Natural killer cell (primary cell): Measurements from ENCODE around the gene CRYZL1. TPM values are rescaled to one million over a fixed set of nuclear protein-coding genes. Genes with fewer than 3 reads are reported as not detected.

Source experiments
- ATAC-seq, 3 donors: fragments of 150-1000 bp in 2 of 3; fragments of 200-7000 bp in 1 of 3; cut with Tn5 transposase; 1 replicate in 1 of 3; 2 replicates in 2 of 3; pipeline ENCODE4 v1.10.0; 2021; ENCODE audit warnings: mild to moderate bottlenecking in 2 of 3, moderate library complexity in 2 of 3
- DNase-seq, 2 donors: peaks; one replicate each; pipeline versions ENCODE4 v3.0.0 to v3.0.0-alpha.2; 2013 to 2021; ENCODE audit warnings: mixed read lengths in 1 of 2
- H3K27ac ChIP-seq: one replicate; pipeline ENCODE4 v1.5.1; 2013; ENCODE audit warnings: mild to moderate bottlenecking, low read length
- H3K27me3 ChIP-seq: one replicate; pipeline ENCODE4 v1.6.1; 2013; ENCODE audit warnings: low read length; ENCODE audit not compliant: control insufficient read depth, insufficient read depth
- H3K36me3 ChIP-seq: one replicate; pipeline ENCODE4 v1.6.1; 2013; ENCODE audit warnings: low read length; ENCODE audit not compliant: control insufficient read depth, insufficient read depth
- H3K4me1 ChIP-seq: one replicate; pipeline ENCODE4 v1.6.1; 2013; ENCODE audit warnings: low read length; ENCODE audit not compliant: control insufficient read depth, insufficient read depth
- H3K4me3 ChIP-seq: one replicate; pipeline ENCODE4 v1.5.1; 2013; ENCODE audit warnings: low read length
- H3K9me3 ChIP-seq: one replicate; pipeline ENCODE4 v1.6.1; 2013; ENCODE audit warnings: low read length; ENCODE audit not compliant: control insufficient read depth, insufficient read depth
- H3K27ac Mint-ChIP-seq, 2 donors: one replicate each; pipeline ENCODE4 v1.8.0; 2022; ENCODE audit warnings: mild to moderate bottlenecking in 2 of 2, mixed read lengths in 2 of 2, moderate library complexity in 1 of 2
- H3K27me3 Mint-ChIP-seq, 2 donors: one replicate each; pipeline ENCODE4 v1.8.0; 2022; ENCODE audit warnings: low read depth in 2 of 2, mixed read lengths in 2 of 2
- H3K36me3 Mint-ChIP-seq: one replicate; pipeline ENCODE4 v1.8.0; 2022; ENCODE audit warnings: mixed read lengths
- H3K4me1 Mint-ChIP-seq, 2 donors: one replicate each; pipeline ENCODE4 v1.8.0; 2022; ENCODE audit warnings: mixed read lengths in 2 of 2
- H3K4me3 Mint-ChIP-seq: one replicate; pipeline ENCODE4 v1.8.0; 2022; ENCODE audit warnings: mild to moderate bottlenecking, moderate library complexity, mixed read lengths
- H3K9me3 Mint-ChIP-seq, 2 donors: one replicate each; pipeline ENCODE4 v1.8.0; 2022; ENCODE audit warnings: mixed read lengths in 2 of 2
- WGBS: methylation state at CpG from one replicate; pipeline ENCODE4 v1.1.7; 2013; ENCODE audit warnings: missing lambda C conversion rate; ENCODE audit not compliant: insufficient coverage; 5-methylcytosine and 5-hydroxymethylcytosine counted together
- intact Hi-C: fragments of 100-400 bp; cut with micrococcal nuclease; formaldehyde crosslinking; loops from one replicate; pipeline ENCODE4 v1.14.2; 2022
- total RNA-seq, 4 donors: library from RNA; stranded (reverse); fragments of 120-200 nt in 1 of 4; gene quantifications; one replicate each; pipeline versions ENCODE4 v1.2.3 to v1.2.4, GENCODE V29; 2013 to 2022
- TF ChIP-seq, protein P1 (sequence below): fragments of 200-600 bp; IDR thresholded peaks from one replicate; pipeline ENCODE4 v1.8.0; 2022; ENCODE audit warnings: antibody characterized with exemption

The CRYZL1 gene
- total RNA-seq, 3 donors from 2014 or later (not counting 1 experiment from before 2014, with no cell fraction given), result 25.8 to 32.8 (median 30.0) TPM

DNA sequence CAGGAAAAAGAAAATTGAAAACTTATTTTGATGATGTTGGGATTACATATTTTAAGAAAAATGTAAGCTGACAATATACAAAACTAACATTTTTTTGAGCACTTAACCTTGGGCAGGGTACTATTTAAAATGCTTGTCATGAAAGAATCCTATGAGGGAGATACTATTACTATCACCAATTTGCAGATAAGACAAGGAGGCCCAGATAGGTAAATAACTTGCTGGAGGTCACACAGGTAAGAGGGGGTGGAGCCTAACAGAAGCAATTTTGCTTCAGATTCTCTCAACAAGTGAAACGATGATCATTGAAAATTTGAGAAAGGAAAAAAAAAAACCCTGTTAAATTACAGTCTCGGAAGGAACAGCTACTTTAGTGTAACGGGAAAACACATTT, 100.8 kb downstream of the CRYZL1 start:
- WGBS, result 60% methylated on average over 1 of the region's 3 CpGs
- peaks cover 6% of the 10 kb centered on the region for H3K4me1 ChIP-seq

DNA sequence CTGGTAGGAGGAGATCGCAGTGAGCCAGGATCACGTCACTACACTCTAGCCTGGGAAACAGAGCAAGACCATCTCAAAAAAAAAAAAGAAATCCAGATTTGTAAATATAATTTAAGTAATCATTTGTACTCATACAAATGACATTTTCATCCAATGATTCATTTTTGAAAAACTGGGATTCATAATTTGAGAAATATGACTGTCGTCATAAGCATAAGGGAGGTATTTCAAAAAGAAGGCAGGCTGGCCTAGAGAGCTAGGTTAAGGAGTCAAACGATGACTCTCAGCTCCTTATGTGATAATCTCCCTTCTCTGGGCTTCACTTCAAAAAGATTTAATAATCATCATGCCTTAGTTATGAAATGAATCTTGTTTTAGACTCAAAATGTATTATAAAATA, 101.9 kb downstream of the CRYZL1 start:
- ATAC-seq, result no peak
- peak overlapping the region in 1 of 2 donors; percentile 100 for H3K27ac Mint-ChIP-seq
- H3K9me3 ChIP-seq, result no peaks in the 10 kb centered on the region
- H3K4me1 Mint-ChIP-seq, result peaks cover 41% of the 10 kb centered on the region in 2 donors
- TF ChIP-seq, protein P1, sequence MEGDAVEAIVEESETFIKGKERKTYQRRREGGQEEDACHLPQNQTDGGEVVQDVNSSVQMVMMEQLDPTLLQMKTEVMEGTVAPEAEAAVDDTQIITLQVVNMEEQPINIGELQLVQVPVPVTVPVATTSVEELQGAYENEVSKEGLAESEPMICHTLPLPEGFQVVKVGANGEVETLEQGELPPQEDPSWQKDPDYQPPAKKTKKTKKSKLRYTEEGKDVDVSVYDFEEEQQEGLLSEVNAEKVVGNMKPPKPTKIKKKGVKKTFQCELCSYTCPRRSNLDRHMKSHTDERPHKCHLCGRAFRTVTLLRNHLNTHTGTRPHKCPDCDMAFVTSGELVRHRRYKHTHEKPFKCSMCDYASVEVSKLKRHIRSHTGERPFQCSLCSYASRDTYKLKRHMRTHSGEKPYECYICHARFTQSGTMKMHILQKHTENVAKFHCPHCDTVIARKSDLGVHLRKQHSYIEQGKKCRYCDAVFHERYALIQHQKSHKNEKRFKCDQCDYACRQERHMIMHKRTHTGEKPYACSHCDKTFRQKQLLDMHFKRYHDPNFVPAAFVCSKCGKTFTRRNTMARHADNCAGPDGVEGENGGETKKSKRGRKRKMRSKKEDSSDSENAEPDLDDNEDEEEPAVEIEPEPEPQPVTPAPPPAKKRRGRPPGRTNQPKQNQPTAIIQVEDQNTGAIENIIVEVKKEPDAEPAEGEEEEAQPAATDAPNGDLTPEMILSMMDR, result no peak
- no peaks in the 10 kb centered on the region for H3K9me3 Mint-ChIP-seq
- peaks cover 17% of the 10 kb centered on the region for H3K36me3 Mint-ChIP-seq
- no peak for DNase-seq
- intact Hi-C loops, result loop anchor here (5.0 kb wide), 3 partner anchors 48 to 767 kb away; partner anchors contain the start of genes DONSON and PAXBP1
- 100% methylated on average over 1 of the region's 4 CpGs for WGBS
- peaks cover 34% of the 10 kb centered on the region for H3K36me3 ChIP-seq
- no peak overlapping the region for H3K4me3 ChIP-seq
- no peaks in the 10 kb centered on the region for H3K27me3 Mint-ChIP-seq
- H3K4me3 Mint-ChIP-seq, result no peak overlapping the region
- H3K27ac ChIP-seq, result no peak overlapping the region
- H3K27me3 ChIP-seq, result no peaks in the 10 kb centered on the region
- peaks cover 6% of the 10 kb centered on the region for H3K4me1 ChIP-seq

More for the DNA sequence above, 100.8 kb downstream of the CRYZL1 start:
- peak overlapping the region; percentile 98 to 100 for H3K27ac Mint-ChIP-seq
- peaks cover 24% of the 10 kb centered on the region for H3K36me3 ChIP-seq
- TF ChIP-seq, protein P1, result no peak
- ATAC-seq (no peak), DNase-seq (no peak)
- no peaks in the 10 kb centered on the region for H3K27me3 Mint-ChIP-seq
- H3K27me3 ChIP-seq, result no peaks in the 10 kb centered on the region
- H3K4me1 Mint-ChIP-seq, result peaks cover 46 to 47% of the 10 kb centered on the region in 2 donors
- H3K36me3 Mint-ChIP-seq, result peaks cover 17% of the 10 kb centered on the region
- no peak overlapping the region for H3K4me3 ChIP-seq
- H3K9me3 Mint-ChIP-seq, result no peaks in the 10 kb centered on the region
- H3K4me3 Mint-ChIP-seq, result peak overlapping the region; percentile 81
- no peaks in the 10 kb centered on the region for H3K9me3 ChIP-seq
- intact Hi-C loops, result loop anchor here (5.0 kb wide), 3 partner anchors 47 to 768 kb away; partner anchors contain the start of genes DONSON and PAXBP1
- H3K27ac ChIP-seq, result peak overlapping the region; percentile 99

Other genes starting within 250 kb of the CRYZL1 start
- 10 to 100 TPM in 1 of 3 donors, 1 to 10 TPM in 2; 3.6 to 16.5 (median 8.6) TPM for gene IFNGR2, start 238.3 kb downstream of the CRYZL1 start, total RNA-seq
- 10 to 100 TPM; 34.5 to 42.1 (median 40.5) TPM for gene TMEM50B, start 161.8 kb downstream of the CRYZL1 start, total RNA-seq
- gene DNAJC28, start 150.0 kb downstream of the CRYZL1 start, total RNA-seq, result under 1 TPM in 2 of 3 donors, not detected in 1; 0.41 to 0.63 TPM
- gene GART, start 99.6 kb downstream of the CRYZL1 start, total RNA-seq, result 10 to 100 TPM; 33.4 to 53.1 (median 34.6) TPM
- gene SON, start 98.7 kb downstream of the CRYZL1 start, total RNA-seq, result 100 to 1,000 TPM; 348 to 442 (median 416) TPM
- gene DONSON, start 53.1 kb downstream of the CRYZL1 start, total RNA-seq, result 10 to 100 TPM; 17.0 to 18.3 (median 17.3) TPM
- 1 to 10 TPM; 1.5 to 5.1 (median 2.7) TPM for gene ITSN1, start 760 bp upstream of the CRYZL1 start, total RNA-seq